NCI-H345 treated with DMSO at 0.1 percent for 48 hours (cell line): ENCODE data around the gene COL4A2.
A peak's percentile ranks its signal among the peaks of the same experiment; 100 is the strongest.
"Not testable (repeated sequence)": the region's sequence is repeated elsewhere in the genome, so short reads cannot be mapped to it uniquely, and the experiment has no call there.

Experiments
- DNase-seq: peaks from one replicate; lab custom pipeline; 2025; ENCODE audit not compliant: unreplicated experiment; lab: John Stamatoyannopoulos, UW

COL4A2 gene

GRCh38 chr13:110321573-110321972 is 14.5 kb downstream of the COL4A2 start:
- DNase-seq = not testable (repeated sequence)

- DNase-seq = no peak
Observed at GRCh38 chr13:110322126-110322827, 15.2 kb downstream of the COL4A2 start.

- no peak for DNase-seq
Observed at GRCh38 chr13:110322828-110323171, 15.7 kb downstream of the COL4A2 start.

GRCh38 chr13:110323172-110323891 is 16.2 kb downstream of the COL4A2 start:
- DNase-seq = no peak

- no peak for DNase-seq
Observed at GRCh38 chr13:110324026-110324749, 17.1 kb downstream of the COL4A2 start.

- no peak for DNase-seq
Observed at GRCh38 chr13:110326263-110326904, 19.3 kb downstream of the COL4A2 start.

- DNase-seq = peak; percentile 73
Observed at GRCh38 chr13:110327051-110327721, 20.1 kb downstream of the COL4A2 start.

- no peak for DNase-seq
Observed at GRCh38 chr13:110328573-110328972, 21.5 kb downstream of the COL4A2 start.

- DNase-seq = no peak
Observed at GRCh38 chr13:110329258-110329657, 22.2 kb downstream of the COL4A2 start.

- no peak for DNase-seq
Observed at GRCh38 chr13:110329798-110330461, 22.8 kb downstream of the COL4A2 start.

- no peak for DNase-seq
Observed at GRCh38 chr13:110330491-110331011, 23.5 kb downstream of the COL4A2 start.

- DNase-seq = no peak
Observed at GRCh38 chr13:110331362-110331761, 24.3 kb downstream of the COL4A2 start.

- no peak for DNase-seq
Observed at GRCh38 chr13:110332750-110333149, 25.7 kb downstream of the COL4A2 start.

GRCh38 chr13:110333837-110334236 is 26.8 kb downstream of the COL4A2 start:
- DNase-seq = no peak

- no peak for DNase-seq
Observed at GRCh38 chr13:110334256-110334655, 27.2 kb downstream of the COL4A2 start.

- no peak for DNase-seq
Observed at GRCh38 chr13:110334841-110335490, 27.9 kb downstream of the COL4A2 start.

- no peak for DNase-seq
Observed at GRCh38 chr13:110336108-110336507, 29.0 kb downstream of the COL4A2 start.

- DNase-seq = no peak
Observed at GRCh38 chr13:110336681-110337080, 29.6 kb downstream of the COL4A2 start.

- no peak for DNase-seq
Observed at GRCh38 chr13:110337247-110337646, 30.2 kb downstream of the COL4A2 start.
